NT2/D1 (cell line): Measurements from ENCODE around the gene ITGB2.
A peak's percentile ranks its signal among the peaks of the same experiment; 100 is the strongest.

ENCODE experiments used
- DNase-seq: peaks from one replicate; pipeline ENCODE4 v3.0.0-alpha.2; 2011; ENCODE audit warnings: low read depth, low spot score
- H3K27me3 ChIP-seq: 2 replicates; pipeline ENCODE4 v1.6.0; 2011; ENCODE audit warnings: mild to moderate bottlenecking; ENCODE audit not compliant: insufficient read length, insufficient read depth
- H3K36me3 ChIP-seq: 2 replicates; pipeline ENCODE4 v1.6.1; 2011; ENCODE audit warnings: mild to moderate bottlenecking, low read length, mixed read lengths; ENCODE audit not compliant: insufficient read depth, insufficient read length
- H3K4me1 ChIP-seq: 2 replicates; pipeline ENCODE4 v1.5.1; 2011; ENCODE audit not compliant: insufficient read depth, insufficient read length
- H3K4me3 ChIP-seq: 2 replicates; pipeline ENCODE4 v1.5.1; 2011; ENCODE audit warnings: low read depth; ENCODE audit not compliant: insufficient read length
- H3K9ac ChIP-seq: 2 replicates; pipeline ENCODE4 v1.6.0; 2011; ENCODE audit warnings: low read depth; ENCODE audit not compliant: insufficient read length
- H3K9me3 ChIP-seq: 2 replicates; pipeline ENCODE4 v1.5.1; 2011; ENCODE audit warnings: mild to moderate bottlenecking, low read length; ENCODE audit not compliant: insufficient read depth
- SUZ12 ChIP-seq: IDR thresholded peaks from 2 replicates; pipeline ENCODE4 v1.6.1; 2011; ENCODE audit not compliant: insufficient read length, insufficient read depth; ENCODE audit errors: extremely low read depth
- YY1 ChIP-seq: IDR thresholded peaks from 2 replicates; pipeline ENCODE4 v1.6.1; 2011; ENCODE audit not compliant: insufficient read length, insufficient read depth
- ZNF274 ChIP-seq: IDR thresholded peaks from 2 replicates; pipeline ENCODE4 v1.6.1; 2011; ENCODE audit warnings: mild to moderate bottlenecking, low read depth, low read length

ITGB2 gene

DNA sequence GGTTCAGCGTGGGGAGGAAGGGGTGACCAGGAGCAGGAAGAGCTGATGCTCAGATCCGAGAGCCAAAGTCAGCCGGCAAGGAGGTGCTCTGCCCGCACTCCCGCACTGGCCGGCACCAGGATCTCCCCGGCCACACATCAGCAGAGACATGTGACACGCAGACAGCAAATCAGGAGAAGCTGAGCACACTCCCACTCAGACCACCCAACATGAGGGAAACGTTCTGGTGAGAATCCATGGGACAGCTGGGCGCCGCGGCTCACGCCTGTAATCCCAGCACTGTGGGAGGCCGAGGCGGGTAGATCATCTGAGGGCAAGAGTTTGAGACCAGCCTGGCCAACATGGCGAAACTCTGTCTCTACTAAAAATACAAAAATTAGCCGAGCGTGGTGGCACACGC is 28.6 kb downstream of the ITGB2 start:
- Histone ChIP-seq H3K9me3 (no peaks in the 10 kb centered on the region), H3K4me1 (peaks cover 14% of the 10 kb centered on the region), H3K27me3 (peaks cover 16% of the 10 kb centered on the region), H3K36me3 (no peaks in the 10 kb centered on the region), H3K9ac (peak overlapping the region; percentile 34), H3K4me3 (no peak overlapping the region)
- no peak for DNase-seq
- TF ChIP-seq ZNF274 (no peak), YY1 (no peak), SUZ12 (no peak)

DNA sequence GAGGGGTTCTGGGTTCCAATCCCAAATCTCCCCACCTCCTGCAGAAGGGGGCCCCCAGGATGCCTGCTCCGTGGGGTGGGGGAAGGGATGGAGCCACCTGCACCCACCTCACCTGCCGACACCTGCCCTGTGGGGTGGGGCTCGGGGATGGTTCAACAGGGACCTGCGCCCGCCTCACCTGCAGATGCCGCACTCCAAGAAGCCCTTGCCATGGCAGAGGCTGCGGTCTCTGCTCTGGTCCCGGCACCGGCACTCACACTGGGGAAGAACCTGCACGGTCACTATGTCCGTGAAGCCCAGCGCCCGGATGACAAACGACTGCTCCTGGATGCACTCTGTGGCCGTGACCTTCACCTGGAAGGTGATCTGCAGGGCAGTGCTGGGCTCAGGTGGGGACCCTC is 29.1 kb downstream of the ITGB2 start:
- no peak overlapping the region for H3K4me3 ChIP-seq

DNA sequence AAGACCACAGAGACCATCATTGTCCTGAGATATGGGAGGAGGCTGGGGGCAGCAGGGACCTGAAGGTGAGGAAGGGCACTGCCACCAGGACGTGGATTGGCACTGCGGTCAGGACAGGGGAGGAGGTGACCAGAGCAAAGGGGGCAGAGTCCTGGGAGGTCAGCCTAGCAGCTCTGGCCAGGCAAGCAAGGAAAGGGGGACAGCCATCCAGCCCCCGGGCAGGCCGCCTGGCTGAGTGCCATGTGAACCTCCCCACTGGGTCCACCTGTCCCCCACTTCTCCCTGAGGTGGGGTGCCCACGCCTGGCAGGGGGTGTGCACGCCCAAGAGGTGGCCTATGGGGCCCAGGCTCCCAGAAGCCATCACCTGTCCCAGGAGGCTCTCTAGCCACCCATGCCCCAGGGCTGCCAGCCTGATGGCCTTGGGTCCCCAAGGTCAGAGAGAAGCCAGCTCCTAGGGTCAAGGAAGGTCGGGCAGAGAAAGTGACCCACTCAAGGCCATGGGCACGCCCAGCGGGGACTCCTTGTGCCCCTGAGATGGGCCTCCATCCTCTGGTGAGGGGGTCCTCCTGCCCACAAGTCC is 29.6 kb downstream of the ITGB2 start:
- Histone ChIP-seq H3K36me3 (no peaks in the 10 kb centered on the region), H3K4me3 (no peak overlapping the region), H3K9me3 (no peaks in the 10 kb centered on the region), H3K27me3 (peaks cover 16% of the 10 kb centered on the region), H3K4me1 (peaks cover 8% of the 10 kb centered on the region), H3K9ac (no peak overlapping the region)
- no peak for DNase-seq
- TF ChIP-seq YY1 (no peak), SUZ12 (no peak), ZNF274 (no peak)

More for the DNA sequence above, 29.1 kb downstream of the ITGB2 start:
- peaks cover 16% of the 10 kb centered on the region for H3K27me3 ChIP-seq
- peaks cover 10% of the 10 kb centered on the region for H3K4me1 ChIP-seq
- no peaks in the 10 kb centered on the region for H3K36me3 ChIP-seq
- DNase-seq: no peak
- TF ChIP-seq YY1: no peak
- TF ChIP-seq ZNF274: no peak
- no peak for TF ChIP-seq SUZ12
- peak overlapping the region; percentile 34 for H3K9ac ChIP-seq
- no peaks in the 10 kb centered on the region for H3K9me3 ChIP-seq

DNA sequence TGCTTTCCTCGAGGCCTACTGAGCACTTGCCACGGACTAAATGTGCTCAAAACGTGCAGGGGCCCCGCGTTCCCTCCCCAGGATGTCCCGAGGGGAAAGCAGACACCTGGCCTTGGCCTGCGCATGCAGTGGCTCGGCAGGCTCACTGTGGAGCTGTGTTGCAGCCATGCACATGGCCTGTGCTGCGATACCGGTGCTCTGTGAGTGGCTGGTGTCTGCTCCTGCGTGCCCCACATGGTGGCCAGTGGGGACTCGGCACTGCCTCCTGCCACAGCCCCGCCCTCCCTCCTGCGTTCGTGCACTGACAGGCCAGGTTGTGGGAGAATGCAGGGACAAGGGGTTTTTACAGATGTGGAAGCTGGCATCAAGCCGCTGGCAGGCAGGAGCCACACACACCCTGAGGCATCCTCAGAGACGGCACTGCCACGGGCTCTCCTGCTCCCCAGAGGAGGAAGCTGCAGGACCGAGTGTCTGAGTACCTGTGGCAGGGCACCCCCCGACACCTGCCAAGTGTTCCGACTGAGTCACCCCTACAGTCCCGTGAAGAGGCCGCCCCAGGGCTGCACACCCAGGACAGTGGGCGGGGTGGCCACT is 30.3 kb downstream of the ITGB2 start:
- Histone ChIP-seq H3K4me1 (peaks cover 8% of the 10 kb centered on the region), H3K4me3 (no peak overlapping the region), H3K27me3 (peaks cover 16% of the 10 kb centered on the region), H3K36me3 (no peaks in the 10 kb centered on the region), H3K9ac (no peak overlapping the region), H3K9me3 (no peaks in the 10 kb centered on the region)
- no peak for DNase-seq
- TF ChIP-seq YY1: no peak
- no peak for TF ChIP-seq ZNF274
- no peak for TF ChIP-seq SUZ12

DNA sequence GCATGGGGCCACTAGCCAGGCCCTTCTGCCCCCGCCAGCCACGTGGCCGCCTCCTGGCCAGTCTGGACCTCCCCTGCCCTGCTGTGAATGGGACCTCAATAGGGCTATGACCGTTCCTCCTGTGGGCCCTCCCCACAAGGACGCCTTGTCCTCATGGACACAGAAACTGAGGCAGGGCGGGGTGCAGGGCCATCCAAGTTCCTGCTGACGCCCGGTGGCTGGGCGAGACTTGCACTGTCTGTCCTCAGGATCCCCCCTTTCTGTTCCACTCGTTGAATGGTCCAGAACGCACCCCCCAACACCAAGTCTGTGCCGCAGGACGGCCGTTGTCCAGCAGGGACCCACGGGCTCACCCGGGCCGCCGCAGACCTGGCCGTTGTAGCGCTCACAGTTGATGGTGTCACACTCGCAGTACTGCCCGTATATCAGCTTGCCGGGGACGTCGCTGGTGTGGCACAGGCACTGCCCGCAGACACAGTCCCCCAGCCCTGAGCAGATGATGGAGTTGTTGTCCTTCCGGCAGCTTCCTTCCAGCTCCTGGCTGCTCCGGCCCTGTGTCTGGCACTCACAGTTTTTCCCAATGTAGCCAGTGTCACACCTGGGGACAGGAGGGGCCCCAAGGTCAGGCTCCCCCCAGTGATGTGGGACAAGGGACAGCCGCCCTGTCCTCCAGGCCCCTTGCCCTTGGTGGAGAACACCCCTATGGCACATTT is 30.9 kb downstream of the ITGB2 start:
- TF ChIP-seq ZNF274: no peak
- no peak for TF ChIP-seq SUZ12
- no peak for TF ChIP-seq YY1
- no peak for DNase-seq
- Histone ChIP-seq H3K9me3 (no peaks in the 10 kb centered on the region), H3K9ac (no peak overlapping the region), H3K36me3 (no peaks in the 10 kb centered on the region), H3K4me1 (peaks cover 8% of the 10 kb centered on the region), H3K4me3 (no peak overlapping the region), H3K27me3 (peaks cover 16% of the 10 kb centered on the region)

DNA sequence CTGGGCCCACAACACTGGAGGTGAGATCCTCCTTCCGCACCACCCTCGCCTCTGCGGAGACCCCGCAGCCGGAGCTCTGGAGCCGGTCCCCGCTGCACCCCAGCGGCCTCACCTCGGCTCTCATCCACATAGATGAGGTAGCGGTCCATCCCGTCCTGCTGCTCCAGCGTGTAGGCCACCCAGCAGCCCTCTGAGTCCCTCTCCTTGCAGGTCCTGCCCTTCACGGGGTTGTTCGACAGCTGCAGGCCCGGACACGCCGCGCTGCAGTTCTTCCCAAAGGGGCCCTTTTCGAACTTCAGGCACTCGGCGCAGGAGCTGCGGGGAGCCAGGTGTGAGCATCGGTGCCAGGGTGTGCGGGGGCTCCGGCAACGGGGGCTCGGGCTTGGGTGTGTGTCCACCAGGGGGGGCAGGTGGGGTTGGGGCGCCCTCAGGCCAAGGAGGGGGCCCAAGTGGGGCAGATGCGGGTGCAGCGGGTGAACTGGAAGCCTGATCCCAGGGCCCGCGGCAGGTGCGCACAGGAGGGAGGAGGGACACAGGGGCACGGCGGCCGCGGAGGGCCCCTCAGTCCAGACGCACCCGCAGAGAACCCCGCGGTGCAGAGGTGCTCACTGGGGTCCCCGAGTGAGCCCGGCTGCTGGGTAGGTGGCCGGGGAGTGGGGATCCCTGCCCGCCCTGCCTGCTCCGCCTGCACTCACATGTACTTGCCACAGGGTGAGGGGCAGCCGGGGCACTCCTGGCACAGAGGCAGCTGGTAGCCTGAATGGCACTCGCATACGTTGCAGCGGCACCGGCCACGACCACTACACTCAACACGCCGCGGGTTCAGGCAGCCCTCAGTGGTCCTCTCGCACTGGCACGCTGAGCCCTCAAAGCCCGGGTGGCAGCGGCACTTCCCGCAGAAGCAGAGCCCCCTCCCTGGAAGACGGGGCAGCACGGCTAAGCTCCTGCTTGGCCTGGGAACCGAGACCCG is 31.8 kb downstream of the ITGB2 start:
- TF ChIP-seq SUZ12 (no peak), ZNF274 (no peak), YY1 (no peak)
- Histone ChIP-seq H3K9me3 (no peaks in the 10 kb centered on the region), H3K27me3 (peaks cover 14% of the 10 kb centered on the region), H3K4me1 (peaks cover 10% of the 10 kb centered on the region), H3K9ac (no peak overlapping the region), H3K4me3 (no peak overlapping the region), H3K36me3 (no peaks in the 10 kb centered on the region)
- DNase-seq: no peak
